ENCODE results near the gene CYP4Z1.
"Not testable (repeated sequence)": the region's sequence is repeated elsewhere in the genome, so short reads cannot be mapped to it uniquely, and the experiment has no call there.

Gene CYP4Z1

DNA sequence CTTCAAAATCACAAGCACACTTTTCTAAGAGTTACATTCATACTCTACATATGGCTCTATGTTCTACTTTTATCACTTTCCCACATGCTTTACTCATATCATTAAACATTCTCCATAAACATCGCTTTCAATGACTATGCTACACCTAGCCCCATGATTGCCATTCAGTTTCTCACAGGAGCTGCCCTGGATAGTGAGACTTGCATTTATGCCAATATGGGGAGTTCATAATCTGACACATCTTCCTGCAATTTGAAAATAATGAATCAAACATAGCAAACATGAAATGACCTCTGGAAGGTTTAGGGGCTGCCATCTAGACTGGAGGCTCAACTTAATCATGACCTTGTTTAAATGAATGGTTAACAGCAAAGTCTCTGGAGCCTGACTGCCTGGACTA is 61.2 kb downstream of the CYP4Z1 start:
- in situ Hi-C loops (cut with MboI; ENCODE audit: low sequenced_read_pairs): no loop called here

DNA sequence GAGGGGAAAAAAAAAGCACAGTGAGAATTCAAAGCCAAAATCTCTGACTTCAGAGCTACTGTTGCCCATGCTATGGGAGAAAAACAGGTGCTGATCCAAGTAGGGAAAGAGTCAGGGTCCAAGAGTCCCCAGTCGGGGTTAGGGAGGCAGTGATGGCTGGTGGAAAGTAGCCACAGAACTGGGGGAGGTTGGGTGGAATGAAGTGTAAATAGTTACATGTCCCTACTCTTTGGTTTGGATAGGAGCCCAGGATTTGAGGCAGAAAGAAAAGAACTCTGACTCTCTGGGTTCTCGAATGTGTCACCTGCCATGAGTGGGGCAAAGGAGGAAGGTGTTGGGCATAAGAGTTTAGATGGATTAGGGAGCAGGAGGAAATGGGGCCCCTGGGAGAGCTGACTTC is 61.8 kb downstream of the CYP4Z1 start:
- in situ Hi-C loops (cut with MboI; ENCODE audit: low sequenced_read_pairs): not testable (repeated sequence)

DNA sequence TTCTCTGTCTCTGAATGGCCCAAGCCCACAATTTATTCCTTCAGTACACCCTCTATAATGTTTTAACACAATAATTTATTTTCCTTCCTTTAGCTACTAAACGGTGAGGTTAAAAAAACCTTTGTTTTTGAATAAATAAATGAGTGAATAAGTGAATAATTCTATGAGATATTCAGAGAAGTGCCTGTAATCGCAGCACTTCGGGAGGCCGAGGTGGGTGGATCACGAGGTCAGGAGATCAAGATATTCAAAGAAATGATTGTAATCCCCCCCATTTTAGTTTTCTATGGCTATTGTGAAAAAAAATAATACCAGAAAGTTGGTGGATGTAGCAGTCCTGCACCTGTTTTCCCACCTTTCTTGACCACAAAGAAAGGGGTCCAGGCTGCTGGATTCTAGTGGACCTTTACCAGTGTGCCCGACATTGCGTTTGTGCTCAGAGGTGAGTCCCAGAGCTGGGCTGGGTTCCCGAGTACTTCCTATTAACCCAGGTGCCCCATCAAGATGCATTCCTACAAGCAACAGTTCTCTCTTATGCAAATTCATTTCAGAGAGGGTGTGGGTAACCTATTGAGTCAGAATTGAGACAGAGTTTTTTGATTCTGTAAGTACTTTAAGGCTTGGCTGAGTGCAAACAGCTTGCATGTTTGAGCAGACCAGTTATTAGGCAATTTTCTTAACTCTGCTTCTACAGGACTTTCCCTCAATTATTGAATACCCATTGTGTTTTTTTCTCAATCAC is 62.6 kb downstream of the CYP4Z1 start:
- in situ Hi-C loops (cut with MboI; ENCODE audit: low sequenced_read_pairs): not testable (repeated sequence)

DNA sequence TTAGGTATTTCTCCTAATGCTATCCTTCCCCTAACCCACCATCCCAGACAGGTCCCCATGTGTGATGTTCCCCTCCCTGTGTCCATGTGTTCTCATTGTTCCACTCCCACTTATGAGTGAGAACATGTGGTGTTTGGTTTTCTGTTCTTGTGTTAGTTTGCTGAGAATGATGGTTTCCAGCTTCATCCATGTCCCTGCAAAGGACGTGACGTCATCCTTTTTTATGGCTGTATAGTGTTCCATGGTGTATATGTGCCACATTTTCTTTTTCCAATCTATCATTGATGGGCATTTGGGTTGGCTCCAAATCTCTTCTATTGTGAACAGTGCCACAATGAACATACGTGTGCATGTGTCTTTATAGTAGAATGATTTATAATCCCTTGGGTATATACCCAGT is 65.6 kb downstream of the CYP4Z1 start:
- in situ Hi-C loops (cut with MboI; ENCODE audit: low sequenced_read_pairs): not testable (repeated sequence)

- in situ Hi-C loops (cut with MboI; ENCODE audit: low sequenced_read_pairs): no loop called here
Observed at GRCh38 chr1:47137198-47137597, 70.2 kb downstream of the CYP4Z1 start, which contains the start of gene CYP4A22. TSS of gene CYP4A22 (plus strand) at chr1:47137441. CDS start at chr1:47137486, 45 bp downstream.

GRCh38 chr1:47137925-47138615 is 71.0 kb downstream of the CYP4Z1 start:
- in situ Hi-C loops (cut with MboI; ENCODE audit: low sequenced_read_pairs): no loop called here

GRCh38 chr1:47140358-47140757 is 73.3 kb downstream of the CYP4Z1 start:
- in situ Hi-C loops (cut with MboI; ENCODE audit: low sequenced_read_pairs): not testable (repeated sequence)

GRCh38 chr1:47143654-47144053 is 76.6 kb downstream of the CYP4Z1 start:
- in situ Hi-C loops (cut with MboI; ENCODE audit: low sequenced_read_pairs): not testable (repeated sequence)

- in situ Hi-C loops (cut with MboI; ENCODE audit: low sequenced_read_pairs): not testable (repeated sequence)
Observed at GRCh38 chr1:47146495-47146894, 79.5 kb downstream of the CYP4Z1 start.

DNA sequence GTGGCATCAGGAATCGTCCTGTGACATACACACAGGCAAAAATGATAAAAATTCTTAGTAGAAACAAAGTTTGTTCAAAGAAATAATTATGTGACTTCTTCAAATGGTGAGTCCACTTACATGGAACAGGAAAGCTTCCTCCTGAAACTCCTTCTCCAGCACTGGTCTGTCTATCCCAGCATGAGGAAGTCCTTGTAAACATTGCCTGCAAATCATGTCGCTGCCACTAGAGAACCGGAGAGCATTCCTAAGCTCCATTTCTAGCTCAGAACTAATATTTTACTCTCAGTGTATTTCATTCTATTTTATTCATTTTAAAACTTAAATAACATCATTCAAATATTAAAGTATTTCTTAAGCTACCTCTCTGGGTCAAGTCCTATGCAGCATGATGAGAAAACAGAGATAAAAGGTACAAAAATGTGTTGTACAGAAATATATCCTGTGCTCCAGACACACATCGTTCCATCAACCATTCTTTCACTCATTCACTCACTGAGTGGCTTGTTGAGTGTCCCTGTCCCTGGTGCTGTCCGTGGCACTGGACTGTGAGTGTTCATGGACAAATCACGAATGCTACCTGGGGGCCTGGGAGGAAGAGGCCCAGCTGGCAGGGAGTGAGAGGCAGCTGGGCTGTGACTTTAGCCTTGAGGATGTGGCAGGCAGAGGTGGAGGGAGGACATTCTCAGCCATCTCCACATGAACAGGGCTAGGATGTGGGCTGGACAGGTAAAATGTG is 80.2 kb downstream of the CYP4Z1 start:
- in situ Hi-C loops (cut with MboI; ENCODE audit: low sequenced_read_pairs): no loop called here

DNA sequence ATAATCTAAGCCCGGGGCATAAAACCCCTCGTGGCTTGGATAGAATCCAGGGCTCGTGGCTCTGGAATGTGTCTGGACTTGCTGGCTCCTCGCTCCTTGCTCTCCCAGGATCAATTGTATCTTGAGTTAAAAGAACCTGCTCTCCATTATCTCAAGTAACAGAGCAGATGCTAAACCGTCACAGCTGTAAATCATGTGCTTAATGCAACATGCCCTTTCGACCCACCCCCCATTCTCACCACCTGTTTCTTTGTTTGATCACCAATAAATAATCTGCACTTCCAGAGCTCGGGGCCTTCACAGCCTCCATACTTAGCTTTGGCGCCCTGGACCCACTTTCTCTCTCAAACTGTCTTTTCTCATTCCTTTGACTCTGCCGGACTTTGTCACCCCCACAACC is 82.1 kb downstream of the CYP4Z1 start:
- in situ Hi-C loops (cut with MboI; ENCODE audit: low sequenced_read_pairs): not testable (repeated sequence)

- in situ Hi-C loops (cut with MboI; ENCODE audit: low sequenced_read_pairs): not testable (repeated sequence)
Observed at GRCh38 chr1:47156457-47156856, 89.4 kb downstream of the CYP4Z1 start.

- in situ Hi-C loops (cut with MboI; ENCODE audit: low sequenced_read_pairs): not testable (repeated sequence)
Observed at GRCh38 chr1:47157957-47158356, 90.9 kb downstream of the CYP4Z1 start.

DNA sequence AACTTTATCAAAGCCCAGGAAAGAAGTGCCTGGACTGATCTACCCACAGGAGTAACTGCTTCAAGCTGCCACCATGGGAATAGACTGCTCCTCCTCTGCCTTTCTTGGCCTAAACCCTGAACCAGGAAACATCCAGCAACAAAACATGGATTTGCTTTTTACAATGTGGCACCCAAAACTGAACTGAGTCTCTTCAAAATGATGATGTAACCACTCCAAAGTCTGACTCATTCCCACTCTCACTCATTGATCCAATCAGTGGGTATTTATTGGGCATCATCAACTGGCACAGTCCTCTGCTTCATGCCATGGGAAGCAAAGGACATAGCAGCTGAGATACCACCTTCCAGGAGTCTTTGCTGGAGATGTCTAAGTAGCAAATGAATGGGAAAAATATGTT is 93.7 kb downstream of the CYP4Z1 start:
- in situ Hi-C loops (cut with MboI; ENCODE audit: low sequenced_read_pairs): no loop called here

DNA sequence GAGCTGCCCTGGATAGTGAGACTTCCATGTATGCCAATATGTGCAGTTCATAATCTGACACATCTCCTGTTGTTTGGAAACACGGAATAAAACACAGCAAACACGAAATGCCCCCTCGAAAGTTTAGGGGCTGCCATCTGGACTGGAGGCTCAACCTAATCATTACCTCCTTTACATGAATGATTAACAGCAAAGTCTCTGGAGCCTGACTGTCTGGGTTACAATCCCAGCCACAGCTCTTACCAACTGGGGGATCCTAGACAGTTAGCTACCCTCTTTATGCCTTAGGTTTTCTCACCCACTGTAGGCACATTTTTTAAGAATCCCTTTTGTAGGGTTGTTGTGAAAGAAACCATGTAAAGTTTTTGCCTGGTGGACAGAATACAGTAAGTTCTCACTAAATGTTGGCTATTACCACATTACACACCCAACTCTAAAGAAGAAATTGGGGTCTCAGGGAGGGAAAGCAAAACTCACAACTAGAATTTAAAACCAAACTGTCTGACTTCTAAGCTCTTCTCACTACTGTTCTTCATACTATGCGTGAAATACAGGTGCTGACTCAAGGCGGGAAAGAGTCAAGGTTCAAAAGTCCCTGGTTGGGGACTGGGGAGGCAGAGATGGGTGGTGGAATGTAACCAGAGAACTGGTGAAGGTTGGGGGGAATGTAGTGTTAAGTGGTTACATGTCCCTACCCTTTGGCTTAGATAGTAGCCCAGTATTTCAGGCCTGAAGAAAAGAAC is 94.4 kb downstream of the CYP4Z1 start:
- in situ Hi-C loops (cut with MboI; ENCODE audit: low sequenced_read_pairs): no loop called here

GRCh38 chr1:47164552-47164951 is 97.5 kb downstream of the CYP4Z1 start:
- in situ Hi-C loops (cut with MboI; ENCODE audit: low sequenced_read_pairs): no loop called here

Data from HL-60/S4 treated with retinoic acid at 250 ng/mL for 4 days and 3 days (cell line).